Lower leg skin (tissue), 3 donors: ENCODE results near the gene RFPL4A.
"Not testable (repeated sequence)": the region's sequence is repeated elsewhere in the genome, so short reads cannot be mapped to it uniquely, and the experiment has no call there.

Experiments
- POLR2A ChIP-seq, 2 donors: fragments of 450-650 bp; IDR thresholded peaks; one replicate each; pipeline ENCODE4 v1.6.1; 2016 to 2017; ENCODE audit warnings: antibody characterized with exemption in 2 of 2, mild to moderate bottlenecking in 1 of 2, moderate library complexity in 1 of 2
- TF ChIP-seq, protein P1 (sequence below), 3 donors: fragments of 450-650 bp; IDR thresholded peaks; one replicate each; pipeline ENCODE4 v1.5.1; 2016; ENCODE audit warnings: antibody characterized with exemption in 3 of 3, mild to moderate bottlenecking in 3 of 3, moderate library complexity in 2 of 3

DNA sequence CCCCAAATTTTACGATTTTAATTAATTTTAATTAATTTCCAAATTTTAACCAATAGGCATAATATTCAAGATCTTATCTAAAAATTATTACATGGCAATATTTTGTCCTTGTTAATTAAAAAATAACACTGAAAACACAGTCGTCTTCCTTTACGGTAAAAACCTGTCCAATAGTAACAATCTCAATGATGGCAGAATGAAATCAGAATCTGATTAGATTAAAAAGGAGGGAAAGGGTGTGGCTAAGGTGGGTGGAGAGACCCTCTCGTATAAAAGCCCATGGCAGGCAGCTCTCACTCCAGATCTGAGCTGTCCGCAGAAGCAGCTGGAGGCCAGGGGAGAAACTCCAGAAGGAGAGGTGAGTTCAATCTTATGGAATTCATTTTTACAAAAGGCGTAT lies 9.9 kb downstream of the RFPL4A start, which contains the start of gene RFPL4AL1:
- not testable (repeated sequence) for TF ChIP-seq POLR2A (IDR thresholded peaks at IDR 0.05)
- TF ChIP-seq, protein P1, sequence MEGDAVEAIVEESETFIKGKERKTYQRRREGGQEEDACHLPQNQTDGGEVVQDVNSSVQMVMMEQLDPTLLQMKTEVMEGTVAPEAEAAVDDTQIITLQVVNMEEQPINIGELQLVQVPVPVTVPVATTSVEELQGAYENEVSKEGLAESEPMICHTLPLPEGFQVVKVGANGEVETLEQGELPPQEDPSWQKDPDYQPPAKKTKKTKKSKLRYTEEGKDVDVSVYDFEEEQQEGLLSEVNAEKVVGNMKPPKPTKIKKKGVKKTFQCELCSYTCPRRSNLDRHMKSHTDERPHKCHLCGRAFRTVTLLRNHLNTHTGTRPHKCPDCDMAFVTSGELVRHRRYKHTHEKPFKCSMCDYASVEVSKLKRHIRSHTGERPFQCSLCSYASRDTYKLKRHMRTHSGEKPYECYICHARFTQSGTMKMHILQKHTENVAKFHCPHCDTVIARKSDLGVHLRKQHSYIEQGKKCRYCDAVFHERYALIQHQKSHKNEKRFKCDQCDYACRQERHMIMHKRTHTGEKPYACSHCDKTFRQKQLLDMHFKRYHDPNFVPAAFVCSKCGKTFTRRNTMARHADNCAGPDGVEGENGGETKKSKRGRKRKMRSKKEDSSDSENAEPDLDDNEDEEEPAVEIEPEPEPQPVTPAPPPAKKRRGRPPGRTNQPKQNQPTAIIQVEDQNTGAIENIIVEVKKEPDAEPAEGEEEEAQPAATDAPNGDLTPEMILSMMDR (IDR thresholded peaks at IDR 0.05): not testable (repeated sequence)
